Measurements from ENCODE around the gene CYP2D6. TPM values are rescaled to one million over a fixed set of nuclear protein-coding genes. Genes with fewer than 3 reads are reported as not detected.

Gene CYP2D6
- total and polyA plus RNA-seq, 12 donors: 0.20 to 16.2 (median 0.54) TPM; not detected in 3

- TF ChIP-seq POLR2A (IDR thresholded peaks at IDR 0.05) (no peak), CTCF (IDR thresholded peaks at IDR 0.05) (no peak)
- Histone ChIP-seq H3K4me3 (peak overlapping the region in 3 of 4 donors; percentile 26 to 75 (median 53)), H3K36me3 (replicated peaks in 1 of 2) (peaks cover 0 to 31% of the 10 kb centered on the region in 2 donors), H3K27me3 (no peaks in the 10 kb centered on the region), H3K9me3 (replicated peaks in 1 of 3) (no peaks in the 10 kb centered on the region), H3K27ac (peak overlapping the region; percentile 87 to 99 (median 95)), H3K4me1 (replicated peaks in 1 of 2) (peaks cover 15 to 21% of the 10 kb centered on the region in 2 donors)
- WGBS, 4 donors: 1 to 2% (median 1%) methylated on average over 14 of the region's 14 CpGs
- DNase-seq: peak in 6 of 7 donors; percentile 54 to 83 (median 72)
- intact Hi-C loops (cut with DNase I): no loop called here
Measured at GRCh38 chr22:42080287-42080686, 50.3 kb downstream of the CYP2D6 start.

GRCh38 chr22:42079319-42080251 is 51.0 kb downstream of the CYP2D6 start, which contains the start of gene SMDT1:
Gene SMDT1, plus strand, starts transcription at chr22:42079700. Its CDS starts 69 bp downstream, at chr22:42079769.
- intact Hi-C loops (cut with DNase I): no loop called here
- TF ChIP-seq POLR2A (IDR thresholded peaks at IDR 0.05) (peak; percentile 73 to 87), CTCF (IDR thresholded peaks at IDR 0.05) (no peak)
- H3K27me3 ChIP-seq: no peaks in the 10 kb centered on the region
- 0 to 1% (median 1%) methylated on average over 33 to 71 of the region's 71 CpGs for WGBS, 4 donors
- H3K27ac ChIP-seq: peak within 1 kb of the TSS; percentile 87 to 99 (median 95)
- H3K4me3 ChIP-seq: peak within 1 kb of the TSS in 3 of 4 donors; percentile 26 to 75 (median 53)
- peaks cover 0 to 24% of the 10 kb centered on the region in 2 donors for H3K36me3 ChIP-seq (replicated peaks in 1 of 2)
- DNase-seq: peak; percentile 99 to 100 (median 99)
- peaks cover 15 to 21% of the 10 kb centered on the region in 2 donors for H3K4me1 ChIP-seq (replicated peaks in 1 of 2)
- no peaks in the 10 kb centered on the region for H3K9me3 ChIP-seq (replicated peaks in 1 of 3)

GRCh38 chr22:42078469-42079318 is 51.9 kb downstream of the CYP2D6 start:
- Histone ChIP-seq H3K4me1 (replicated peaks in 1 of 2) (peaks cover 15 to 30% of the 10 kb centered on the region in 2 donors), H3K36me3 (replicated peaks in 1 of 2) (peaks cover 0 to 19% of the 10 kb centered on the region in 2 donors), H3K4me3 (peak overlapping the region in 2 of 4 donors; percentile 53 to 75), H3K27me3 (no peaks in the 10 kb centered on the region), H3K9me3 (replicated peaks in 1 of 3) (no peaks in the 10 kb centered on the region), H3K27ac (peak overlapping the region; percentile 87 to 99 (median 95))
- peak in 4 of 7 donors; percentile 23 to 68 (median 46) for DNase-seq
- TF ChIP-seq POLR2A (IDR thresholded peaks at IDR 0.05): no peak
- no peak for TF ChIP-seq CTCF (IDR thresholded peaks at IDR 0.05)
- intact Hi-C loops (cut with DNase I): no loop called here
- WGBS, 4 donors: 50 to 63% (median 57%) methylated on average over 14 to 24 of the region's 24 CpGs
